Measurements from ENCODE around the gene ZRANB3.

The ZRANB3 gene

GRCh38 chr2:135246711-135247270 is 284.2 kb downstream of the ZRANB3 start:
- no peak for DNase-seq

GRCh38 chr2:135245071-135245470 is 285.9 kb downstream of the ZRANB3 start:
- DNase-seq = peak; percentile 43

GRCh38 chr2:135238651-135239050 is 292.4 kb downstream of the ZRANB3 start:
- no peak for DNase-seq

- DNase-seq = no peak
Measured at GRCh38 chr2:135230150-135230549, 300.9 kb downstream of the ZRANB3 start.

- no peak for DNase-seq
Measured at GRCh38 chr2:135227386-135227785, 303.6 kb downstream of the ZRANB3 start.

GRCh38 chr2:135226961-135227360 is 304.1 kb downstream of the ZRANB3 start:
- DNase-seq = no peak

GRCh38 chr2:135225781-135226180 is 305.2 kb downstream of the ZRANB3 start:
- DNase-seq = no peak

GRCh38 chr2:135219226-135219625 is 311.8 kb downstream of the ZRANB3 start:
- DNase-seq = no peak

- DNase-seq = no peak
Measured at GRCh38 chr2:135218426-135218825, 312.6 kb downstream of the ZRANB3 start.

GRCh38 chr2:135212757-135213156 is 318.3 kb downstream of the ZRANB3 start:
- no peak for DNase-seq

- DNase-seq = no peak
Measured at GRCh38 chr2:135208016-135208415, 323.0 kb downstream of the ZRANB3 start.

- DNase-seq = no peak
Measured at GRCh38 chr2:135203944-135204343, 327.1 kb downstream of the ZRANB3 start.

GRCh38 chr2:135202751-135203150 is 328.3 kb downstream of the ZRANB3 start:
- no peak for DNase-seq

- no peak for DNase-seq
Measured at GRCh38 chr2:135198481-135198880, 332.5 kb downstream of the ZRANB3 start.

- no peak for DNase-seq
Measured at GRCh38 chr2:135190799-135191198, 340.2 kb downstream of the ZRANB3 start.

GRCh38 chr2:135189148-135189547 is 341.9 kb downstream of the ZRANB3 start:
- no peak for DNase-seq

GRCh38 chr2:135187270-135187669 is 343.7 kb downstream of the ZRANB3 start:
- no peak for DNase-seq

GRCh38 chr2:135186054-135186453 is 345.0 kb downstream of the ZRANB3 start:
- no peak for DNase-seq

- no peak for DNase-seq
Measured at GRCh38 chr2:135183822-135184221, 347.2 kb downstream of the ZRANB3 start.

GRCh38 chr2:135182601-135183000 is 348.4 kb downstream of the ZRANB3 start:
- DNase-seq = no peak

- no peak for DNase-seq
Measured at GRCh38 chr2:135182190-135182589, 348.8 kb downstream of the ZRANB3 start.

- DNase-seq = no peak
Measured at GRCh38 chr2:135179689-135180088, 351.3 kb downstream of the ZRANB3 start.

- no peak for DNase-seq
Measured at GRCh38 chr2:135175177-135175576, 355.8 kb downstream of the ZRANB3 start.

- no peak for DNase-seq
Measured at GRCh38 chr2:135174810-135175093, 356.3 kb downstream of the ZRANB3 start.

GRCh38 chr2:135174049-135174809 is 356.8 kb downstream of the ZRANB3 start:
- no peak for DNase-seq

Measured in DMS53 (cell line).